H1 (cell line): ENCODE measurements around the gene MAP2K5. TPM values are rescaled to one million over a fixed set of nuclear protein-coding genes. Genes with fewer than 3 reads are reported as not detected.

Source experiments
- ATF2 ChIP-seq: IDR thresholded peaks from 2 replicates; pipeline ENCODE4 v1.6.1; 2012; ENCODE audit warnings: low read length, inconsistent platforms
- CBX5 ChIP-seq: fragments of 300-800, 300-1000 bp; sonication (generic); IDR thresholded peaks from 2 replicates; pipeline ENCODE4 v1.7.1; 2016; ENCODE audit warnings: antibody characterized with exemption, low read length, low read depth
- CHD1 ChIP-seq: IDR thresholded peaks from 2 replicates; pipeline ENCODE4 v1.6.1; 2012; ENCODE audit warnings: low read depth, low read length, improper control_type of control experiment
- CHD7 ChIP-seq: fragments of 300-600 bp; sonication (generic); IDR thresholded peaks from 2 replicates; pipeline ENCODE4 v1.7.1; 2012; ENCODE audit warnings: low read length, moderate library complexity, mild to moderate bottlenecking, inconsistent platforms; ENCODE audit not compliant: insufficient replicate concordance
- GABPA ChIP-seq: IDR thresholded peaks from 2 replicates; pipeline ENCODE4 v1.6.1; 2011; ENCODE audit warnings: mild to moderate bottlenecking, low read length, moderate library complexity, borderline replicate concordance; ENCODE audit not compliant: insufficient read depth
- HDAC2 ChIP-seq, 2 experiments: fragments of 300-600 bp in 1 of 2; sonication (generic) in 1 of 2; IDR thresholded peaks; 2 replicates each; pipeline ENCODE4 v1.6.1; 2011 to 2012; ENCODE audit warnings: low read depth in 2 of 2, low read length in 2 of 2, mild to moderate bottlenecking in 2 of 2, moderate library complexity in 2 of 2, borderline replicate concordance in 1 of 2, inconsistent platforms in 1 of 2
- RAD21 ChIP-seq, 2 experiments: IDR thresholded peaks in 1 of 2; conservative IDR thresholded peaks in 1 of 2; 2 replicates each; pipeline ENCODE4 v1.6.1; 2011; ENCODE audit warnings: low read depth in 2 of 2, low read length in 2 of 2, improper control_type of control experiment in 1 of 2, inconsistent platforms in 1 of 2, mild to moderate bottlenecking in 1 of 2, moderate library complexity in 1 of 2
- ZNF274 ChIP-seq: IDR thresholded peaks from 2 replicates; pipeline ENCODE4 v1.7.0; 2012; ENCODE audit warnings: low read length, borderline replicate concordance; ENCODE audit errors: extremely low read depth
- polyA plus RNA-seq, 7 experiments: library from polyadenylated mRNA; depleted of rRNA in 3 of 7; stranded (reverse) in 5 of 7; unstranded in 2 of 7; fragments of >200 nt in 5 of 7; fragments of 200-250 nt in 2 of 7; gene quantifications; 1 replicate in 5 of 7; 2 replicates in 1 of 7; 4 replicates in 1 of 7; pipeline versions ENCODE4 v1.2.1 to v1.2.3, GENCODE V29; 2011 to 2013; ENCODE audit warnings: missing spikeins in 2 of 7, mixed read lengths in 2 of 7
- total RNA-seq: library from RNA; stranded (reverse); fragmentation: NEBNext Ultra II Directional; extraction: Animal tissue kit (Norgen Biotek cat#: 25700); gene quantifications from 2 replicates; pipeline ENCODE4 v1.2.1, GENCODE V29; 2021

The MAP2K5 gene
- total and polyA plus RNA-seq, 2 of the 8 experiments (the other 6 are each of a cell fraction or from before 2014, with no cell fraction given): 4.4 to 15.8 TPM

- TF ChIP-seq CHD7 (no peak), HDAC2 (IDR thresholded peaks at IDR 0.05; ENCODE audit: borderline replicate concordance in 1 of 2, low read depth in 2 of 2, low read length in 2 of 2) (no peak), CHD1 (no peak), CBX5 (no peak), GABPA (no peak), RAD21 (IDR thresholded peaks at IDR 0.05 in 1 of 2, conservative IDR thresholded peaks at IDR 0.05 in 1 of 2; ENCODE audit: low read depth in 2 of 2, low read length in 2 of 2) (no peak), ATF2 (no peak), ZNF274 (no peak)
Measured at GRCh38 chr15:67778968-67779548, 236.6 kb downstream of the MAP2K5 start (continued).
